ENCODE measurements around the gene GNG13. TPM values are rescaled to one million over a fixed set of nuclear protein-coding genes. Genes with fewer than 3 reads are reported as not detected.
"Not testable (repeated sequence)": the region's sequence is repeated elsewhere in the genome, so short reads cannot be mapped to it uniquely, and the experiment has no call there.

GNG13 gene
- total RNA-seq, 2 experiments from 2014 or later: not detected

GRCh38 chr16:825341-826061 lies 25.0 kb upstream of the GNG13 start:
- Mint-ChIP-seq H3K4me1 (peaks cover 1% of the 10 kb centered on the region), H3K9me3 (no peaks in the 10 kb centered on the region), H3K27me3 (no peaks in the 10 kb centered on the region), H3K4me3 (no peak overlapping the region), H3K36me3 (ENCODE audit: low read depth) (no peaks in the 10 kb centered on the region), H3K27ac (no peak overlapping the region)
- no peak for DNase-seq
- ChIA-PET CTCF (no interaction called here), POLR2A (no interaction called here)

DNA sequence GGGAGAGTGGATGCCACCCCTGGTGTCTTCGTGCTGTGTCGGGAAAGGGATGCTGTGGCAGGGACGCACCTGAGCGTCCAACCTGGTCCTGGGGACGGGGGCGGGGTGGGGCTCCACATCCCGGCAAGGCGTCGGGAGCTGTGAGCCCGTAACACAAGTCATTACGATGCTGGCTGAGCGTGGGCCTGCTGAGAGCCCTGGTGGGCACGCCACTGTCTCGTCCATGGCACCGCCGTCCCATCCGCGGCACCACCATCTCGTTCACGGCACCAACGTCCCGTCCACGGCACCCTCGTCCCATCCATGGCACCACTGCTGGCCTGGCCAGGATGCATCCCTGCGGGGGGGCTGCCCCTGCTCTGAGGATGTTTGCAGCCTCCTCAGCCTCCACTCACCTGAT lies 24.1 kb upstream of the GNG13 start:
- Mint-ChIP-seq H3K36me3 (ENCODE audit: low read depth) (no peaks in the 10 kb centered on the region), H3K27ac (no peak overlapping the region), H3K27me3 (peaks cover 3% of the 10 kb centered on the region), H3K4me1 (peaks cover 7% of the 10 kb centered on the region), H3K4me3 (no peak overlapping the region), H3K9me3 (no peaks in the 10 kb centered on the region)
- DNase-seq: no peak
- CTCF ChIA-PET: interaction anchor here (0.7 kb wide), 1 partner anchor 12 kb away, joined by 3 read pairs; no protein-coding TSS in a partner anchor
- POLR2A ChIA-PET: no interaction called here

DNA sequence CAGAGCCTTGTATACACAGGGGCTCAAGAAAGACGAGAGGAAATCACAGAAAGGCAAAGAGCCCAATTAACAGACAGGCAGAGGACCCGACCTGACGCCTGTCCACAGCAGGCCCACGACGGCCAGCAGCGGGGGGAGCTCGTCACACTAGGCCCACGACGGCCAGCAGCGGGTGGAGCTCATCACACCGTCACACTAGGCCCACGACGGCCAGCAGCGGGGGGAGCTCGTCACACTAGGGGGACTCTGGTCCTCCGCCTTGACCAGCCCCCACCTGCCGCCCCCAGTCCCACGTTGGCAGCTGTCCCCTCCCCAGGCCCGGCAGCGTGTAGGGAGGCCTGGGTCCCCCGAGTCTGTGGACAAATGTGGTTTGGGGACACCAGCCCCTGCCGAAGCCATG lies 23.7 kb upstream of the GNG13 start:
- POLR2A ChIA-PET: no interaction called here
- Mint-ChIP-seq H3K9me3 (no peaks in the 10 kb centered on the region), H3K27ac (no peak overlapping the region), H3K27me3 (peaks cover 4% of the 10 kb centered on the region), H3K4me1 (peaks cover 11% of the 10 kb centered on the region), H3K4me3 (no peak overlapping the region), H3K36me3 (ENCODE audit: low read depth) (no peaks in the 10 kb centered on the region)
- CTCF ChIA-PET: interaction anchor here (0.7 kb wide), 1 partner anchor 11 kb away, joined by 3 read pairs; no protein-coding TSS in a partner anchor
- no peak for DNase-seq

DNA sequence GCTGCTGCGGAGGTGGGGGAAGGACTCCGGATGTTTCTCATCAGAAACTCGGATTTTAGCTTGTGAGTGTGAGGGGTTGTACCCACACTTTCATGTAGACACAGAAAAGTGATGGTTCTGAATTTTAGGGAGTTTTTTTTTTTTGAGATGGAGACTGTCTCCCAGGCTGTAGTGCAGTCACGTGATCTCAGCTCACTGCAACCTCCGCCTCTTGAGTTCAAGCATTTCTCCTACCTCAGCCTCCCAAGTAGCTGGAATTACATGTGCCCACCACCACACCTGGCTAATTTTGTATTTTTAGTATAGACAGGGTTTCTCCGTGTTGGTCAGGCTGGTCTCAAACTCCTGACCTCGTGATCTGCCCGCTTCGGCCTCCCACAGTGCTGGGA lies 22.4 kb upstream of the GNG13 start:
- ChIA-PET CTCF (no interaction called here), POLR2A (no interaction called here)
- H3K9me3 Mint-ChIP-seq: no peaks in the 10 kb centered on the region
- H3K27ac Mint-ChIP-seq: no peak overlapping the region
- DNase-seq: no peak
- no peaks in the 10 kb centered on the region for H3K36me3 Mint-ChIP-seq (ENCODE audit: low read depth)
- H3K4me3 Mint-ChIP-seq: no peak overlapping the region
- H3K27me3 Mint-ChIP-seq: peaks cover 4% of the 10 kb centered on the region
- H3K4me1 Mint-ChIP-seq: peaks cover 12% of the 10 kb centered on the region

DNA sequence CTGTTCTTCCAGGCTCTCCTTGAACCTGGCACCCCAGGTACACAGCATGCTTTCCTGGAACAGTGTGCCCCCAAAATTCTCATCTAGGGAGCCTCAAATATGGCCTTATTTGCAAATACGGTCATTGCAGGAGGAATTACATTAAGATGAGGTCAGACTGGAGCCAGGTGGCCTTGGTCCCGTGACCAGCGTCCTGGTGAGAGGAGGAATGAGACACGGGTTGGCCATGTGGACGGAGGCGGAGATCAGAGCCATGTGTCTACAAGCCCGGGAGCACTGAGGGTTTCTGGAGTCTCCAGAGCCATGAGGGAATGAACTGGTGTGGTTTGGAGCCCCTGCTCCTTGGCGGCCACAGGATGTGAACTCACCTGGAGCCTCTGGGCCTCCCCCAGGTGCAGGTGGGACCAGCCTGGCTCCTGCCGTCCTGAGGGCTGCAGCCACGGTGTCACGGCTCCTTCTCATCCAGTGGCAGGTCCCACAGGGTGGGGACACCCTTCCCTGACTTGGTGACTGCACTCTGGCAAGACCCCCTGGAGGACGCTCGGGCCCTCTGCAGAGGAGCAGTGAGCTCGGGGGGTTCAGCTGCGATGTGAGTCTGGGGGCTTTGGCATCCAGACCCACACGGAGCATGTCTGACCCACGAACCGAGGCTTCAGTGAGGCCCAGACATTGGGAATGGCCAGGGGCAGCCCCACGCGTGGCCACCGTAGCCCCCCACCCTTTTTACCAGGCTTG lies 21.8 kb upstream of the GNG13 start:
- CTCF ChIA-PET: no interaction called here
- peaks cover 6% of the 10 kb centered on the region for H3K27me3 Mint-ChIP-seq

DNA sequence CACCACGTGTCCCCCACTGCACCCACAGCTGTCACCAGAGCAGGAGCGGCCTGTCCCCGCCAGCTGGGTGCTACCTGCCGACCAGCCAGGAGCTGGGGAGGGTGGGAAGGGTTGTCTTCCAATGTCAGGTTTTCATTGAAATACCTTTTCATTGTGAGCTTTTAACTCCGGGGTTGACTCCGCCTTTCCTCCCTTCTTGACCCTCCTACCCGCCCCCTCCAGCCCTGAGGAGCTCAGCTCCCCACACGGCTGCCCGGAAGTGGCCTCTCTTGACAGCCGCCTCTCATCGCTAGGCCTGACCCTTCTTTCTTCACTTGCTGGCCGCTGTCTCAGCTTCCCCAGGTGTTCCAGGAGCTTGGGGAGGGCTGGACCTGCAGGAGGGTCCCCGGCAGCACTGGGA lies 21.2 kb upstream of the GNG13 start:
- peaks cover 12% of the 10 kb centered on the region for H3K4me1 Mint-ChIP-seq
- no peak overlapping the region for H3K4me3 Mint-ChIP-seq
- CTCF ChIA-PET: no interaction called here
- peaks cover 10% of the 10 kb centered on the region for H3K27me3 Mint-ChIP-seq
- H3K27ac Mint-ChIP-seq: no peak overlapping the region
- no peaks in the 10 kb centered on the region for H3K36me3 Mint-ChIP-seq (ENCODE audit: low read depth)
- POLR2A ChIA-PET: no interaction called here
- DNase-seq: no peak
- H3K9me3 Mint-ChIP-seq: no peaks in the 10 kb centered on the region

More for the DNA sequence above, 21.8 kb upstream of the GNG13 start:
- Mint-ChIP-seq H3K4me1 (peaks cover 12% of the 10 kb centered on the region), H3K9me3 (no peaks in the 10 kb centered on the region), H3K27ac (no peak overlapping the region), H3K36me3 (ENCODE audit: low read depth) (no peaks in the 10 kb centered on the region), H3K4me3 (no peak overlapping the region)
- no peak for DNase-seq
- POLR2A ChIA-PET: no interaction called here

DNA sequence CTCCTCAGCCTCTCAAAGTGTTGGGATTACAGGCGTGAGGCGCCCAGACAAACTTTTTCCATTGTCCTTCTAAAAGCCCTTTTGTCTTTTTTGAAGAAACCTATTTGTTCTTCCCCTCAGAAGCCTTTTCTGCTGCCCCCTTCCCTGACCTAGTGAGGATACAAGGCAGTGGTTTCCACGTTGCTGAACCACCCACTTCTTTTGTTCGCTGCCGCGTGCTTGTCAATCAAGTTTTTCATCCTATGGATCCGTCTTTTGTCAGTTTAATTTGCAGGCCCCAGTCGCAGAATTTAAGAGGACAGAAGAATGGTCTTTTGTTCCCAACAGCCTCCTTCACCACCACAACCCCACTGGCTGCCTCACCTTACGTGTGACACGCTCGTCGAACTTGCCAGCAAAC lies 20.2 kb upstream of the GNG13 start:
- H3K4me3 Mint-ChIP-seq: no peak overlapping the region
- H3K4me1 Mint-ChIP-seq: peaks cover 12% of the 10 kb centered on the region
- POLR2A ChIA-PET: interaction anchor here (0.6 kb wide), 1 partner anchor 1581 kb away, joined by 3 read pairs; no protein-coding TSS in a partner anchor
- H3K27me3 Mint-ChIP-seq: peaks cover 14% of the 10 kb centered on the region
- CTCF ChIA-PET: no interaction called here
- H3K36me3 Mint-ChIP-seq (ENCODE audit: low read depth): no peaks in the 10 kb centered on the region
- no peak for DNase-seq
- H3K9me3 Mint-ChIP-seq: no peaks in the 10 kb centered on the region
- H3K27ac Mint-ChIP-seq: no peak overlapping the region

- POLR2A ChIA-PET: interaction anchor here (0.9 to 1.0 kb wide), 2 partner anchors 13 to 184 kb away, joined by 3 to 4 read pairs; partner anchors contain the start of gene METTL26
- H3K9me3 Mint-ChIP-seq; H3K4me3 Mint-ChIP-seq; H3K36me3 Mint-ChIP-seq (ENCODE audit: low read depth); CTCF ChIA-PET; DNase-seq: not testable (repeated sequence)
- Mint-ChIP-seq H3K27ac (peak overlapping the region; percentile 61), H3K4me1 (peaks cover 12% of the 10 kb centered on the region), H3K27me3 (peaks cover 15% of the 10 kb centered on the region)
Observed at GRCh38 chr16:820044-820408, 19.5 kb upstream of the GNG13 start.

DNA sequence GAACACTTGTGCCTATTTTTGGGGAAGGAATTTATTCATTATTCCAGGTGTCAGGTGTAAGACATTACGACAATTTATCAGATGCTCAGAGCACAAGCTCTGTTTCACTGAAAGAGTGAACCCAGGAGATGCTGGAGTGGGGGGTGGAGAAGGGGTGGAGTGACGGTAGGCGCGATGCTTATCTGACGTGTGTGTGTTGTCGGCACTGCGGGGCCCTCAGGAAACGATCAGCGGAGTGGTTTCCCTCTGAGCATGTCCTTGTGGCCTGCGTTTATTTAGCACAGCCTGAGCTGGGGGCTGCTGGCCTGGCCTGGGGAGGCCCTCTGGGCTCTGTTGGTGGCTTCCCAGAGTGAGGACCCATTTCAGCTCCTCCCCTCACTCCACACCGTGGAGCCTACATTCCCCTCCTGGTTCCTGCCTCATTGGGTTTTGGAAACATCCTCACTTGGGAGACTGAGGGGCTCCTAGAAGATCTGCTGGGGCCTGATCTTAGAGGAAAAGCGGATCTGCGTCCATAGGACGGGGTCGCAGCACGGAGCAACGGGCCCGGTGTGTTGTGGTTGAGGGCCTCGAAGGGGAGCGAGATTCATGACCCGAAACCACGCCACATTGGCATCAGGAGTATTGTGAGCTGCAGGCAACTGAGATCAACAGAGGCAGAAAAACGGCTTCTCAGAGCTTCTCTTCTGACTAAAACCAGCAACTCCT lies 19.0 kb upstream of the GNG13 start:
- Mint-ChIP-seq H3K4me1 (peaks cover 12% of the 10 kb centered on the region), H3K4me3 (no peak overlapping the region), H3K27ac (peak overlapping the region; percentile 61), H3K27me3 (peaks cover 18% of the 10 kb centered on the region), H3K36me3 (ENCODE audit: low read depth) (no peaks in the 10 kb centered on the region), H3K9me3 (no peaks in the 10 kb centered on the region)
- peak; percentile 60 for DNase-seq
- ChIA-PET CTCF (no interaction called here), POLR2A (interaction anchor here (0.9 to 1.0 kb wide), 4 partner anchors 13 to 183 kb away, joined by 3 to 6 read pairs (median 4); partner anchors contain the start of gene METTL26)

DNA sequence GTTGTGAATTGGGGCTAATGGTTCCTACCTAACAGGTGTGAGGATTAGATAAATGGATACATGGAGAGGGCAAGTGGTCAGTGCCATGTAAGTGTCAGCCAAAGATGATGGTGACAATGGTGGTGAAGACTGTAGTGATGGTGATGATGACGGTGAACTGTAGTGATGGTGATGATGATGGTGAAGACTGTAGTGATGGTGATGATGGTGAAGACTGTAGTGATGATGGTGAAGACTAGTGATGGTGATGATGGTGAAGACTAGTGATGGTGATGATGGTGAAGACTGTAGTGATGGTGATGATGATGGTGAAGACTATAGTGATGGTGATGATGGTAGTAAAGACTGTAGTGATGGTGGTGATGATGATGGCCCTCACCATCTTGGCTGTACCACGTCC lies 18.1 kb upstream of the GNG13 start:
- Mint-ChIP-seq H3K4me1 (peaks cover 12% of the 10 kb centered on the region), H3K27ac (no peak overlapping the region), H3K9me3 (no peaks in the 10 kb centered on the region), H3K27me3 (peaks cover 23% of the 10 kb centered on the region), H3K36me3 (ENCODE audit: low read depth) (no peaks in the 10 kb centered on the region), H3K4me3 (no peak overlapping the region)
- CTCF ChIA-PET: no interaction called here
- no peak for DNase-seq
- POLR2A ChIA-PET: interaction anchor here (0.9 to 1.0 kb wide), 2 partner anchors 16 to 145 kb away, joined by 3 to 6 read pairs; no protein-coding TSS in a partner anchor

DNA sequence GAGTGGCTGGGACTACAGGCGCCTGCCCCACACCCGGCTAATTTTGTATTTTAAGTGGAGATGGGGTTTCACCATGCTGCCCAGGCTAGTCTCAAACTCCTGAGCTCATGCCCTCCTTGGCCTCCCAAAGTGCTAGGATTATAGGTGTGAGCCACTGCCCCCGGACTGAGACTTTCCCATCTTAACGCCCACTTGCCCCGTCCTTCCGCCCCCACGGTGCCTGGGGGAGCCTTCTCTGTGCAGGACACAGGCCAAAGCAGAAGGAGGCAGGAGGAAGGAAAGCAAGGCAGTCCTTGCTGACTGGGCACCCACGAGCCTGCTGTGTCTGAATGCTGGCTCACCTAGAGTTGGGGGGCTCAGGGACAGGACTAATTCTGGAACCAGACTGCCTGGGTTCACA lies 17.6 kb upstream of the GNG13 start:
- Mint-ChIP-seq H3K4me1 (peaks cover 12% of the 10 kb centered on the region), H3K9me3 (no peaks in the 10 kb centered on the region), H3K4me3 (no peak overlapping the region), H3K36me3 (ENCODE audit: low read depth) (no peaks in the 10 kb centered on the region), H3K27ac (no peak overlapping the region), H3K27me3 (peaks cover 23% of the 10 kb centered on the region)
- CTCF ChIA-PET: no interaction called here
- no peak for DNase-seq
- POLR2A ChIA-PET: no interaction called here

DNA sequence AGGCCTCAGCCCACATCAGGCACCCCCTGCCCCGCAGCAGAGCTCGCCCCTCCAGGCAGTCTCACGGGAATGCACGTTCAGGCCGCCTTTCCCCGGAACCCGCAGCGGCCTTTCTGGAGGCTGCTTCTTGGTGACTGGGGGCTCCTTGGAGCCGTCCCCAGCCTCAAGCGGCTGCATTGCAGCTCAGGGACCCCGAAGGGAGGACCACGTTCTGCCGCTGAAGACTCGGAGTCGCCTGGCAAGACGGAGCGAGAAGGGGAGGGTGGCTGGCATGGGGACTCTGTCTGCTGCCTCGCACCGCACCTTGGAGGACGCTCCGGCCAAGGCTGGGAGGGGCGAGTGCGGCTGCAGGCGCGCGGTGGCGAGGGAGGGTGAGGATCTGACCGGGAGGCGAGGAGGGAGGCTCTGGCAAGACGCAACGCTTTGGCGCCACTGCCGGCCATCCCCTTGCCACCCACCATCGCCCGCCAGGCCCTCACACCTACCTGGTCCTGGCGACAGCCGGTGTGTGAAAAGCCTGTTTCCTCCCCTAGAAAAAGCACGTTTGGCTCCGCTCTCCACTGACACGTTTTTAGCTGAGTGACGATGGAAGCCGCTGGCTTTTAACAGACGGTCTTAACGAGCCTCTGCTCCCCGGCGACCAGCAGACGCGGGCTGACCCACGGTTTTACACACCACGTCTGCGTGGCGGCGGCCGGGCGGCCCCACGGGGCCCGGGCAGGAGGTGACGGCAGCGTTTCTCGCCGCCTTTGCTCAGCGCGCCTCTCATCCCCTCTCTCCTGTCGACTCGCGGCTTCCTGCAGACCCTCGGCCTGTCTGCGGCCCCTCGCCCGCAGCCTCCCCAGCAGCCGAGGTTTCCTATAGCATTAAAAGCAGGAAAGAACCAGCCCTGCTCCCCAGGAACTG lies 16.7 kb upstream of the GNG13 start:
- H3K36me3 Mint-ChIP-seq (ENCODE audit: low read depth): no peaks in the 10 kb centered on the region
- H3K27ac Mint-ChIP-seq: no peak overlapping the region
- CTCF ChIA-PET: no interaction called here

More for the DNA sequence above, 16.7 kb upstream of the GNG13 start:
- Mint-ChIP-seq H3K4me3 (no peak overlapping the region), H3K27me3 (peaks cover 28% of the 10 kb centered on the region), H3K9me3 (no peaks in the 10 kb centered on the region), H3K4me1 (peaks cover 12% of the 10 kb centered on the region)
- POLR2A ChIA-PET: no interaction called here
- no peak for DNase-seq
